Common myeloid progenitor, CD34-positive (primary cell): ENCODE data around the gene F5.

Source experiments
- CTCF ChIA-PET: fragments of 350-600 bp; sonication (Branson Sonifier 250); formaldehyde crosslinking; loops from one replicate; lab custom pipeline; 2021; ENCODE audit warnings: antibody characterized with exemption; lab: Charles Lee
- POLR2A ChIA-PET: fragments of 350-600 bp; sonication (Branson Sonifier 250); formaldehyde crosslinking; loops from one replicate; lab custom pipeline; 2021; ENCODE audit warnings: antibody characterized with exemption; lab: Charles Lee
- DNase-seq, 3 donors: peaks; one replicate each; pipeline versions ENCODE4 v3.0.0 to v3.0.0-alpha.2; 2013
- H3K27ac ChIP-seq, 2 experiments: 1 replicate in 1 of 2; 2 replicates in 1 of 2; pipeline ENCODE4 v1.7.0; 2013; ENCODE audit warnings: inconsistent platforms in 2 of 2, low read length in 2 of 2, mild to moderate bottlenecking in 2 of 2, low read depth in 1 of 2, moderate library complexity in 1 of 2; ENCODE audit not compliant: severe bottlenecking in 2 of 2, insufficient read depth in 1 of 2, poor library complexity in 1 of 2
- H3K27me3 ChIP-seq, 5 experiments: replicated peaks in 2 of 5; 1 replicate in 3 of 5; 2 replicates in 2 of 5; pipeline versions ENCODE4 v1.6.1 to v1.7.0; 2013; ENCODE audit warnings: low read length in 4 of 5, mild to moderate bottlenecking in 2 of 5, moderate library complexity in 2 of 5, inconsistent platforms in 1 of 5; ENCODE audit not compliant: insufficient read depth in 5 of 5, control insufficient read depth in 4 of 5
- H3K36me3 ChIP-seq, 4 experiments: 1 replicate in 2 of 4; 2 replicates in 2 of 4; pipeline versions ENCODE4 v1.6.1 to v1.7.0; 2013; ENCODE audit warnings: low read length in 3 of 4, control low read depth in 1 of 4, mild to moderate bottlenecking in 1 of 4; ENCODE audit not compliant: control insufficient read depth in 4 of 4, insufficient read depth in 4 of 4
- H3K4me1 ChIP-seq, 4 experiments: 1 replicate in 3 of 4; 2 replicates in 1 of 4; pipeline versions ENCODE4 v1.6.1 to v1.7.1; 2013; ENCODE audit warnings: low read length in 3 of 4, mild to moderate bottlenecking in 3 of 4, control low read depth in 1 of 4, inconsistent platforms in 1 of 4, moderate library complexity in 1 of 4; ENCODE audit not compliant: control insufficient read depth in 4 of 4, insufficient read depth in 4 of 4; ENCODE audit errors: control extremely low read depth in 1 of 4
- H3K4me3 ChIP-seq, 7 experiments: 1 replicate in 4 of 7; 2 replicates in 3 of 7; pipeline versions ENCODE4 v1.5.1 to v1.7.0; 2013; ENCODE audit warnings: mild to moderate bottlenecking in 7 of 7, low read length in 6 of 7, moderate library complexity in 6 of 7, inconsistent platforms in 2 of 7, low read depth in 2 of 7, control low read depth in 1 of 7; ENCODE audit not compliant: insufficient read depth in 4 of 7, control insufficient read depth in 1 of 7; ENCODE audit errors: extremely low read depth in 1 of 7
- H3K9me3 ChIP-seq, 5 experiments: 1 replicate in 4 of 5; 2 replicates in 1 of 5; pipeline versions ENCODE4 v1.6.1 to v1.7.1; 2013; ENCODE audit warnings: low read length in 4 of 5, mild to moderate bottlenecking in 2 of 5, inconsistent platforms in 1 of 5, low read depth in 1 of 5, moderate library complexity in 1 of 5; ENCODE audit not compliant: control insufficient read depth in 4 of 5, insufficient read depth in 2 of 5; ENCODE audit errors: control extremely low read depth in 1 of 5
- WGBS: methylation state at CpG from one replicate; pipeline ENCODE4 v1.1.5; 2013; ENCODE audit not compliant: insufficient coverage; 5-methylcytosine and 5-hydroxymethylcytosine counted together

F5 gene

DNA sequence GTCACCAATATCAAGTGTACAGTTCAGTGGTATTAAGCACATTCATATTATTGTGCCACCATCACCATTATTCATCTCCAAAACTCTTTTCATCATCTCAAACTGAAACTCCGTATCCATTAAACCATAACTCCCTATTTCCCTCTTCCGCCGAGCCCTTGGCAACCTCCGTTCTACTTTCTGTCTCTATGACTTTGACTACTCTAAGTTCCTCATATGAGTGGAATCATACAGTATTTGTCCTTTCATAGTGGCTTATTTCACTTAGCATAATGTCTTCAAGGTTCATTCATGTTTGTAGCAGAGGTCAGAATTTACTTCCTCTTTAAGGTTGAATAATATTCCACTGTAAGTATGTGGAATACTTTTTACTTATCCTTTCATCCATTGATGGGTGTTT lies 21.9 kb upstream of the F5 start:
- POLR2A ChIA-PET = no interaction called here
- CTCF ChIA-PET = no interaction called here
- H3K36me3 ChIP-seq = peaks cover 0 to 5% (median 1%) of the 10 kb centered on the region in 4 experiments
- no peaks in the 10 kb centered on the region for H3K27me3 ChIP-seq
- no peak for DNase-seq
- H3K27ac ChIP-seq = no peak overlapping the region
- H3K9me3 ChIP-seq = no peaks in the 10 kb centered on the region
- H3K4me1 ChIP-seq = peaks cover 13 to 22% (median 18%) of the 10 kb centered on the region in 4 experiments
- no CpG with 5 or more reads among the region's 4 CpGs for WGBS
- no peak overlapping the region for H3K4me3 ChIP-seq

DNA sequence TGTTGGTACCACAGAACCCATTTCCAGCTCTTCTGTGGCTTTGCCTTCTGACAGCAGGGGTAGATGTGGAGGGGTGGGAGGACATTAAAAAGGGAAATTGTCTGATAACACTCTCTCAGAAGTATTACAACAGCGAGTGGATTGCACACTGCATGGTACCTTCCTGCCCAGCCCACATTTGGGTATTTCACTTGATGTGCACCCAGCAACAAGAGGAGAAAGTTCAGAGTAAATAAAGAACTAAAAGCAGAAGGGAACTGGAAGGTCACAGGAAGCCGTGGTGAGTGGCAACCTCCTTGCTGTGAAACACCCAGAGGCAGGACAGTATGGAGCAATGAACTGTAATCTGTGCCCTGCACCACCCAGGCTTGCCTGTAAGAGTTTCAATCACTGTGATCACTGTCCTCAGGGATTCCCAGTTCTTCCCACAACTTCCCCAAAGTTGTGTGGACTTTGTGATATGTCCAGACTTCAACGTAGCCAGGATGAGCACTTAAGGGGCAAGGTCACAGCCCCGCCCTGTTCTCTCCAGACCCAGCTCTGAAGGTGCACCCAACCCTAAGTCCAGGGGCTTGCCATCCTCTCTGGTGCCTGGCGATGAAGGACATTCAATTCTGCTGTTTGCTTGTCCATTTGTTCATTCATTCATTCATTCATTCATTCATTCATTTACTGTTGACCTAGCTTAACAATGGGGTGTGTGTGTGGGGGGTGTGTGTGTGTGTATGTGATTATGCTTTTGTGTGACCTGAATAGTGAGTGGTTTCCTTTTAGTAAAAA lies 18.7 kb upstream of the F5 start:
- peak overlapping the region in 1 of 7 experiments; percentile 46 for H3K4me3 ChIP-seq
- no peaks in the 10 kb centered on the region for H3K9me3 ChIP-seq
- no peaks in the 10 kb centered on the region for H3K27me3 ChIP-seq
- peaks cover 21 to 44% (median 28%) of the 10 kb centered on the region in 4 experiments for H3K4me1 ChIP-seq
- POLR2A ChIA-PET = no interaction called here
- CTCF ChIA-PET = interaction anchor here (1.0 to 6.5 kb wide), 6 partner anchors 21 to 110 kb away, joined by 4 to 107 read pairs (median 5); no protein-coding TSS in a partner anchor
- 28% methylated on average over 3 of the region's 5 CpGs for WGBS
- no peak overlapping the region for H3K27ac ChIP-seq
- peak; percentile 82 to 97 (median 96) for DNase-seq
- H3K36me3 ChIP-seq = peaks cover 0 to 3% (median 0%) of the 10 kb centered on the region in 4 experiments

DNA sequence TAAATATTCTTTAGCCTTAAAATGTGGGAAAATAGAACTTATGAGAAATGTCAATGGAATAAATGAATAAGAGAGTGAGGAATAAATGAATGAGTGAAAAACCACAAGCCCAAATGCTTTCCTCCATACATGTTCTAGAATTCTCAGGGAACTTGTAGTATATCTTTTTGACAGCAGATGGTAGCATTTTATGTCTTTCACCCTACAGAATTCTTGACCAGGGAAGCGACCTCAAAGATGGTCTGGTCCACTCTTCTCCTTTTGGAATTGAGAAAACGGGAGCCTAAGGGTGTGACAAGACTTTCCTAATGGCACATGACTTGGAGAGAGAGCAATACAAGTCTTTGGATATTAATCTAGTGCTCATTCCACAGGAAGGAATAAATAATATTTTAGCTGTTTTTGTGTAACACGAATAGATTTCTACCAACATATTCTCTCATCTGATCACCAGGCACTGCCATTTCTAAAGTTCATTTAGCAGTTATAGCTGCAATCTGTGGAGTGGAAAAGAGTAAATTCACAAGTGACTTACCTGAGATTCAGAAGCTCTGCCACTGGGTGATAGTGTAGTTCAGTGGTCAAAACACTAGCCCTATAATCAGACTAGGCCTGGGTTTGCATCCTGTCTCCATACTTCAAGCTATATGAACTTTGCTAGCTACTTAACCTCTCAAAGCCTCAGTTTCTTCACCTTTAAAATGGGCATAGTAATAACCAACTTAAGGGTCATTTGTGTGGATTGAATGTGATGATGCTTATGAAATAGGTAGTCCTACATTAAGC lies 15.0 kb upstream of the F5 start:
- H3K4me1 ChIP-seq = peaks cover 21 to 44% (median 28%) of the 10 kb centered on the region in 4 experiments
- WGBS = 6% methylated on average over 2 of the region's 3 CpGs
- H3K4me3 ChIP-seq = no peak overlapping the region
- no peaks in the 10 kb centered on the region for H3K36me3 ChIP-seq
- H3K27ac ChIP-seq = no peak overlapping the region
- ChIA-PET POLR2A (no interaction called here), CTCF (interaction anchor here (0.6 to 6.5 kb wide), 41 partner anchors 8 to 211 kb away, joined by 3 to 107 read pairs (median 8); partner anchors contain the start of genes F5, METTL18 and SELE)
- H3K27me3 ChIP-seq = no peaks in the 10 kb centered on the region
- peak; percentile 41 to 57 (median 52) for DNase-seq
- H3K9me3 ChIP-seq = no peaks in the 10 kb centered on the region

DNA sequence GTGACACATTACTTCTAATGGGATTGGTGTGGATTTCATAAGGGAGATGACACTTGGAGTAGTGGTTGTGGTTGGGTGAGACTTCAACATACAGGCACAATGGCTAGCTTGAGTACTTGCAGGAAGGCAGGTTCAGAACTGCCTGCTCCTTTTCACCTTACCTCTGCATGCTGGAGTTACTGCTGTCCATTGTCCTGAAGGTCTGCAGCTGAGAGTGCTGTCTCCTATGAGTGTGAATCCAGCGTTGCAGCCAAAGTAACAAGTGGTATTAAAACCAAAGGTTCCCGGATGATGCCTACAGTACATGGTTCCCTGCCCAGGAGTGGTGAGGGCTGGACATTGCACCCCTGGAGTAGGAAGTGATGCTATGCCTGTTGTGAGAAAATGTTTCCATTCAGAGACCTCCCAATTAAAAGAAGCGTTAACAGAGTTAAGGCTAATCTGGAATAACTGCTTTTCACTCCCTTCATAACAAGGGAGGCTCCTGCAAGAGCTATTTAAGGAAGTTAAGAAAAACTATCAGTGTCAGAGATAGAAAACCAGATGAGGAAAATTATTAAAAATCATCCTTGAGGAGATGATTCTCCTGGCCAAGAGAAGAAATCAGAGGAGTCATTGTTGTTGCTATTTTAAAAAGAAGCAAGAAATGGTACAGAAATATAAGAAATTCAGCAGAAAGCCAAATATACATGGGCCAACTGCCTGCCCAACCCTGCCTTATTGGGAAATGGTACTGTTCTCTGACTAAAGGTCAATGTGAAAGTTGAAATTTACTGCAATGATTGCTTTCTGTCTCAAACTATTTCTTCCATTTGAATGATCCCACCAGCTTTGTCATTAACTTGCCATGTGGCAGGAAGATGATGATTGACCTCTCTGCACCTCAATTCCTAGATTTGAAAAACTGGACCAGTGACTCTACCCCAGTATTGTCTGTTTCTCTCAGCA lies 9.8 kb upstream of the F5 start:
- ChIA-PET POLR2A (interaction anchor here (0.6 to 0.8 kb wide), 2 partner anchors 106 to 1826 kb away, joined by 3 read pairs; no protein-coding TSS in a partner anchor), CTCF (interaction anchor here (0.7 to 2.2 kb wide), 9 partner anchors 9 to 140 kb away, joined by 3 to 9 read pairs (median 4); partner anchors contain the start of gene F5)

DNA sequence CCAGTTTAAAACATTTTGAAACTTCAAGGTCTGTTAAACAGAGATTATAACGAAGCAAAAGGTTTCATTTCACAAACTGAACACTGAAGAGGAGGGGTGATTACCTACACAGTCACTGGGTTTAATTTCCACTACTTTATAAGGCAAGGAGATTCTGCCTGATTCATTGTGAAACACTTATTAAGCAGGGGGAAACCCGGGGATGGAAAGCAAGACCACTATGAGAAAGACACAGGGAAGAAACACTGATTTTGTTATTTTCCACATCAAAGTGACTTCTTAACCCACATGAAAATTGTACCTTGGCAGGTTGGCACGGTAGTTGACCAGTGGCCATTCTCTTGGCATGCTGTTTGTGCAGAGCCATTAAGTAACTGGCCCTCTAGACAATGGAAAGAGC lies 8.1 kb upstream of the F5 start:
- Histone ChIP-seq H3K36me3 (no peaks in the 10 kb centered on the region), H3K27me3 (no peaks in the 10 kb centered on the region), H3K4me3 (no peak overlapping the region), H3K4me1 (peaks cover 0 to 4% (median 0%) of the 10 kb centered on the region in 4 experiments), H3K27ac (no peak overlapping the region), H3K9me3 (no peaks in the 10 kb centered on the region)
- WGBS = 88% methylated on average over 2 of the region's 3 CpGs
- POLR2A ChIA-PET = no interaction called here
- no peak for DNase-seq
- CTCF ChIA-PET = no interaction called here

More for the DNA sequence above, 9.8 kb upstream of the F5 start:
- no peaks in the 10 kb centered on the region for H3K36me3 ChIP-seq
- DNase-seq = peak; percentile 18 to 55 (median 52)
- H3K27ac ChIP-seq = no peak overlapping the region
- 100% methylated on average over 1 of the region's 3 CpGs for WGBS
- no peaks in the 10 kb centered on the region for H3K9me3 ChIP-seq
- H3K4me1 ChIP-seq = peaks cover 0 to 2% (median under 1%) of the 10 kb centered on the region in 4 experiments
- H3K27me3 ChIP-seq = no peaks in the 10 kb centered on the region
- no peak overlapping the region for H3K4me3 ChIP-seq

DNA sequence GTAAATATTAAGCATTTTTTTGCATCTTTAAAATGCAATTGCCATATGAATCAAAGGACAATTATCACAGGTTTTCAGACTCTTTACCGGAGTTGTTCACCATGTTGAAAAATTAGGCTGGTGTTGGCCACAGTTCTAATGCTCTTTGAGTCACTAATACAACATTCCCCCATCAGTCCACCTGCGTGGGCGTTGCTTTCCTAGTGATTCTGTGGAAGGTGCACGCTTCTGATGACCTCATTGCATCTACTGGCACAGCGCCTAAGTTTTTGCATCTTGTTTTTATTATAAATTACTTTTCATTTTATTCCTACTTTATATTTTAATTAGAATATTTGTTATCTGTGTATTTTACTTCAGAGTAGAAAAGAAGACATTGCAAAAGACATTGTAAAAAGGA lies 4.7 kb upstream of the F5 start:
- Histone ChIP-seq H3K27ac (no peak overlapping the region), H3K36me3 (no peaks in the 10 kb centered on the region), H3K4me1 (peaks cover 0 to 22% (median 15%) of the 10 kb centered on the region in 4 experiments), H3K4me3 (no peak overlapping the region), H3K9me3 (no peaks in the 10 kb centered on the region), H3K27me3 (no peaks in the 10 kb centered on the region)
- ChIA-PET POLR2A (no interaction called here), CTCF (interaction anchor here (3.0 kb wide), 1 partner anchor 11 kb away, joined by 14 read pairs; no protein-coding TSS in a partner anchor)
- DNase-seq = no peak
- 100% methylated on average over 1 of the region's 5 CpGs for WGBS
